Transverse colon (tissue), 3 donors: ENCODE measurements around the gene LRRC8D.

Experiments
- POLR2A ChIP-seq: fragments of 450-650 bp; IDR thresholded peaks from one replicate; pipeline ENCODE4 v1.6.1; 2016; ENCODE audit warnings: antibody characterized with exemption, mild to moderate bottlenecking, moderate library complexity
- TF ChIP-seq, protein P1 (sequence below), 5 experiments: fragments of 200-600 bp in 3 of 5; fragments of 450-650 bp in 2 of 5; sonication (generic) in 3 of 5; IDR thresholded peaks; 1 replicate in 2 of 5; 2 replicates in 3 of 5; pipeline ENCODE4 v1.5.1; 2016 to 2017; ENCODE audit warnings: antibody characterized with exemption in 5 of 5, inconsistent platforms in 3 of 5, mild to moderate bottlenecking in 2 of 5, moderate library complexity in 1 of 5

GRCh38 chr1:89927049-89927448 is 106.2 kb downstream of the LRRC8D start:
- TF ChIP-seq, protein P1, sequence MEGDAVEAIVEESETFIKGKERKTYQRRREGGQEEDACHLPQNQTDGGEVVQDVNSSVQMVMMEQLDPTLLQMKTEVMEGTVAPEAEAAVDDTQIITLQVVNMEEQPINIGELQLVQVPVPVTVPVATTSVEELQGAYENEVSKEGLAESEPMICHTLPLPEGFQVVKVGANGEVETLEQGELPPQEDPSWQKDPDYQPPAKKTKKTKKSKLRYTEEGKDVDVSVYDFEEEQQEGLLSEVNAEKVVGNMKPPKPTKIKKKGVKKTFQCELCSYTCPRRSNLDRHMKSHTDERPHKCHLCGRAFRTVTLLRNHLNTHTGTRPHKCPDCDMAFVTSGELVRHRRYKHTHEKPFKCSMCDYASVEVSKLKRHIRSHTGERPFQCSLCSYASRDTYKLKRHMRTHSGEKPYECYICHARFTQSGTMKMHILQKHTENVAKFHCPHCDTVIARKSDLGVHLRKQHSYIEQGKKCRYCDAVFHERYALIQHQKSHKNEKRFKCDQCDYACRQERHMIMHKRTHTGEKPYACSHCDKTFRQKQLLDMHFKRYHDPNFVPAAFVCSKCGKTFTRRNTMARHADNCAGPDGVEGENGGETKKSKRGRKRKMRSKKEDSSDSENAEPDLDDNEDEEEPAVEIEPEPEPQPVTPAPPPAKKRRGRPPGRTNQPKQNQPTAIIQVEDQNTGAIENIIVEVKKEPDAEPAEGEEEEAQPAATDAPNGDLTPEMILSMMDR (IDR thresholded peaks at IDR 0.05) = no peak
- TF ChIP-seq POLR2A = no peak
